Measurements from ENCODE around the gene AURKA.

AURKA gene

DNA sequence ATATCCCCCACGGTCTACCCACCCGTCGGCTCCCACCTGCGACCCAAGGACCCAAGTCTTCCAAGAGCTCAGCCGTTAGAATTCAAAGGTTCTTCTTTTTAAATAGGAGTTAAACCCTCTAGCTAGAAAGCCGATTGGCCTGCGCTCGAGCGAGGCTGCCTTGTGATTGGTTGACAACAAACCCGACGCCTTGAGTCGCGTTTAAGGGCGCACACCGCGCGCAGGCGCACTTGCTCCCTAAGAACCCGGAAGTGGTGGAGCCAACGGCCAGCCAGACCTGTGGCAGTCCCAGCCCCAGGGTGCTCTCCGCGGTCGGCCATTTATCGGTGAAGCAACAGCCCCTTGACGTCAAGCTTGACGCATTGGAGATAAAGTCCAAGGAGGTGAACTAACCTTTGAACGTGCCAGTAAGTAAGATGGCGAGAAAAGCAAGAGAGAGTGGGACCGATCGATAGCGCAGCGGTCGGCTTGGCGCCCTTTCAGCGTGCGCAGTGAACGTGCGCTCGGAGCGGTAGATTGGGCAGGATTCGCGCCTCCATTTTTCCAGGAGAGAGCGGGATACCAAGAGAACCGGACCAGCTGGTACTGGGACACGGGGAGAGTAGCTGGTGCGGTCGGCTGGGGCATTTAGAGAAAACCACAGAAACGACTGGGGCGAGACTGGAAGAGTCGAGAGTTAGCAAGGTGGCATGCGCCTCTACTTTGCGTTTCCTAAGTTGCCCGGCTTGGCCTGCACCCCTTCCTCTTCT lies at the start of gene AURKA, which contains the start of gene CSTF1:
TSS of gene AURKA (minus strand) at position 84 of the 749 bp plus-strand sequence. CDS start 4,018 bp downstream, outside the sequence.
TSS of gene CSTF1 (plus strand) at position 514 of the 749 bp plus-strand sequence. CDS start 2,908 bp downstream, outside the sequence.
- peak; percentile 94 to 95 for DNase-seq

DNA sequence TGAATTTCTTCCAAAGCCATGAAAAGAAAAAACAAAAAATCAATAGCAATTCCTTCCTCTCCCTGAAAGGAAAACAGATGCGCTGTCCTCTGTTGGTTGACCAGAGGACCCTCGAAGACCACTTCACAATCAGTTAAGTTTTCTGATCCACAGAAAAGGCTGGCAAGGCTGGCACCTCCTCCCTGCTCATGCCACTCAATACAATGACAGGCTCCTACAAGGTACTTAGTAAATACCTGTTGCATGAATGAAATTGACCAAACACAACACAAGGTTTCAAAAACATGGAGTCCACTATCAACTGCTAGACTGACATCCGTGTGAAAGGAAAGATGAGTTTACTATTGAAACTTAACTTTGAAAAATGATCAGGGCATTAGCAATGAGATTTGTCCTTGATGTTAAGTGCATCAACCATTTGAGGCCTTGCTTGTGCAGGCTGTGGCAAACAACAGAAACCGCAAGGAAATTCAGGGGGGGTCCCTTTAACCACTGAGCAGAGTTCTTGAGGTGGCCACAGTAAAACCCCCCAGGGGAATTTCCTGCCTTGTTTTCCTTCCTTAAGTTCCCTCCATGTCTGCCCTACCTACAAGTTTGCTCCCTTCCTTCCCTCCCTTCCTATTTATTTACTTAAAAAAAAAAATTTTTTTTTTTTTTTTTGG lies 48.5 kb upstream of the AURKA start:
- DNase-seq, result no peak

DNA sequence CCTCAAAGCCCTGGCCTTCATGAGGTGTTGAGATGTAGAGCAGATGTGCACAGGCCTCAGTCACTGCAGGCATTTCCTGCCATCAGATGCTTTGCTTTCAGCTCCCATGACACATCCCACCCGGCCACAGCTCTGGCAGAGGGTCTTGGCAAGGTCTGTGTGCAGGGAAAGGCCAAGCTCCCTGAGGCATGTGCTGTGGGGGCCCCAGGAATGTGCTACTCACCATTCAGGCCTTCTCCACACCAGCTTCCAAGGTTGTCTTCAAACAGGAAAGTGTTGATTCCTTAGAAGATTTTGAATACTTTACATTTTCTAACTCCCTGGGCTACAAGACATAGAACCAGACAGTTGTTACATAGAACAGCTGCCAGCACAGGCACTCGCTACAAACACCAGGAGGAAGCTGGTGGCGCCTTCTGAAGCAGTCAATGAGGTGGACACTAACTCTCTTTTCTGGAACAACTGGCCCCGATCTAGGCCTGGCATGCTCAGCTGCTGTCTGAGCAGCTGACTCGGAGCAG lies 47.8 kb upstream of the AURKA start:
- peak in 1 of 2 donors; percentile 7 for DNase-seq

GRCh38 chr20:56438284-56438683 lies 46.3 kb upstream of the AURKA start:
- DNase-seq, result no peak

- no peak for DNase-seq
Measured at GRCh38 chr20:56437196-56437960, 45.4 kb upstream of the AURKA start.

- DNase-seq, result no peak
Measured at GRCh38 chr20:56433880-56434255, 41.9 kb upstream of the AURKA start.

DNA sequence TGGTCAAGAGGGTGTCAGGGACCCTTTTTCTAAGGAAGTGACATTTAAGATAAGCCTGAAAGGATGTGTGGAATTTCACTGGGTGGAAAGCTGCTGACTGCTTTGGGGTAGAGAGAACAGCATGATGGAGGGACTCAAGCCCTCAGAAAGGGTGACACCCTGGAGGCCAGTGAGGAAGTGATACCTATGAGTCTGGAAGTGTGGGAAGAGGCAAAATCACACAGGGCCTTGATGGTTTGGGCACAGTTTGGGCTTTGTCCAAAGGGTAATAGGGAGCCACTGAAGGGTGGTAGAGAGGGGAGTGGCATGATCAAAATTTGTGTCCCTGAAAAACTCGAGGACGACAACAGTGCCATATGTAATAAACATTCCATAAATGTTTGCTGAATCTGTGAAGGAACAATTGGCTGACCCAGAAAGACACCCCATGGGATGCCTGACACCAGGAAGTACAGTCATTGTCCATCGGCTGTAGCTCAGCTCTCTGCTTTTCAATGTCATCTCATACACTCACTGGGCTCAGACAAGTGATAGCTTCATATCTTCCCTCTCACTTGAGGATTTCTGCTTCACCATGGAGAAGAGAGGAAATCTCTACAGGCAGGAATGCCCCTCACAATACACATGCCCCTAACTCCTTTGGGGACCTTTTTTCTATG lies 41.3 kb upstream of the AURKA start:
- no peak for DNase-seq

GRCh38 chr20:56431471-56431870 lies 39.5 kb upstream of the AURKA start:
- no peak for DNase-seq

- no peak for DNase-seq
Measured at GRCh38 chr20:56430957-56431356, 38.9 kb upstream of the AURKA start.

DNA sequence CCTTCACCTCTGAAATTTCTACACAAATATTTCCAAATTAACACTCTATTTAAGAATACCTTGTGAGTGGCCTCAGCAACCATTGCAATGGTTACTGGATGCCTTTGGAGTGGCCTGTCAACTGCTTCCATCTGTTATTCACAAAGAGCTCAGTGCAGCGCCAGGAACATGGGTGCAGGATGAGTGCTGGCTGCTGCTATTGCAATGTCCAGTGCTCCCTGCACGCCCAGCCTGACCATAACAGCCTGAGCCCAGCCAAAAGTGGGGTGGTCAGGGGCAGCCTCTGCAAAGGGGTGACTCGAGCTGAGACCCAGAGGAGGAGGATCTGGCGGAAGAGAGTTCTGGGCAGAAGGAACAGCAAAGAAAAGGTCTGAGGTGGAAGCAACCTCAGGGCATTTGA lies 38.4 kb upstream of the AURKA start:
- no peak for DNase-seq

DNA sequence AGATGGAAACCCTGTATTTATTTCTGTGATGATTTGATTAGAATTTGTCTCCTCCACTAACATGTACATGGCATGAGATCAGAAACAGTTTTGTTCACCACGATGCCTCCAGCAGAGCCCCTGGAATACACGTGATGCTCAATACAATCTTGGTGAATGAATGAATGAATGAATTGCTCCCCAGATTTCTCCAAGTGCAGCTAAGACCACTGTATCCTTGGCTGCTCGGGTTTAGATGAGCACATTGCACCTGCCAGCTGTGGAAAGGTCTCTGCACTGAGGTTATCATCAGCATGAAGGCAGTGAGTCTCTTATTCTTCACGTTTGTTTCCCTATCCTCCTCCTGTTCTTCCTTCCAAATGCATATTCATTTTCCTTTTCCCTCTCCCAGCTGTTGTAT lies 37.9 kb upstream of the AURKA start:
- DNase-seq, result no peak

DNA sequence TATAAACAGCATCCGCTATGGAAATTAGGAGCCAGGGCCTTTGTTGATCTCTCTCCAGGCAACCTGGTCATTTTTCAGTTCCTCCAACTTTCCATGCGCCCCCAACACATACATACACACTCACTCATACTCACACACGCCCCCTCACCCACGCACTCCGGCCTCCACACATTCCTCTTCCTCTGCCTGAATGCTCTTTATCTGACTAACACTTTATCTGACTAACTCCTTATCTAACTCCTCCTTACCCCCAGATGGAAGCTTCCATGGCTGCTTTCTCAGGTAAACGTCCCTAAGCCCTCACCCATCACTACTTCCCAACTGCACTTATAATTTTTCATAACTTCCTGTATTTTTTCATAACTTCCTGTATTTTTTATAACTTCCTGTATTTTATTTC lies 37.5 kb upstream of the AURKA start:
- no peak for DNase-seq

- DNase-seq, result no peak
Measured at GRCh38 chr20:56428881-56429280, 36.9 kb upstream of the AURKA start.

DNA sequence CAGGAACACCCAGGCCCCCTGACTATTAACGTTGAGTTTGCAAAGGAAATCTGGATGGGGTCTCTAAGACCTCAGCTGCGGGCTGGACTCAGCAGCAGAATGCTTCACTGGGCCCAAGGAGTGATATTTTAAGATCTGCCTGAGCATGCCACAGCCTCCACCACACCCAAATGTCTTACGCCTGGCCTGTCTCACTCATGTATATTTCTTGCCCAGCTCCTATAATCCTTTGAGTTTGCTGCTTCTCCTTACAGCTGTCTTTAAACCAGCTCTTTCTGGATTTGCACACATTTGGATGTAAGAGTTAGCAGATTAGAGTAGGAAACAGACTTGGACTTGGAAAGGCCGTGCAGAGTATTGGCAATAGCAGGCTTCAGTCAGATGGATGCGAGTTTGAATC lies 36.4 kb upstream of the AURKA start:
- DNase-seq, result no peak

GRCh38 chr20:56427797-56428196 lies 35.8 kb upstream of the AURKA start:
- no peak for DNase-seq

GRCh38 chr20:56426926-56427325 lies 34.9 kb upstream of the AURKA start:
- no peak for DNase-seq

- no peak for DNase-seq
Measured at GRCh38 chr20:56426026-56426425, 34.0 kb upstream of the AURKA start.

DNA sequence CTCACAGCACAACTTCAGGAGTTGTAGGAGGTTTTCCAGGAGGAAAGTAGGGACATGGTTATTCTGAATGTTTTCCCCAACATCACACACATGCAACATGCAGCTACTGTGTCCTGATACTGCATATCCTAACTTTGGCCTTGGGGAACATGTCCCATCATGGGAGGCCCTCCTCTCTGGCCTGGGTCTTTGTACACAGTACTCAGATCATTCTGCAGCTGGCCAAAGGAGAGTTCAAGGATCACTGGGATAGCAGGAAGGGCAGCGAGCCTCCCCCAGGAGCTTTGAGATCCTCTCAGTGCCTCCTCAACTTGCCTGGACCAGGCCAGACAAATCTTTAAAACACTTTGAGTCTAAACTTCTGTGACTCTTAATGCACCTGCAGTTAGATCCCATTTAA lies 32.9 kb upstream of the AURKA start:
- DNase-seq, result no peak

- no peak for DNase-seq
Measured at GRCh38 chr20:56423886-56424285, 31.9 kb upstream of the AURKA start.

DNA sequence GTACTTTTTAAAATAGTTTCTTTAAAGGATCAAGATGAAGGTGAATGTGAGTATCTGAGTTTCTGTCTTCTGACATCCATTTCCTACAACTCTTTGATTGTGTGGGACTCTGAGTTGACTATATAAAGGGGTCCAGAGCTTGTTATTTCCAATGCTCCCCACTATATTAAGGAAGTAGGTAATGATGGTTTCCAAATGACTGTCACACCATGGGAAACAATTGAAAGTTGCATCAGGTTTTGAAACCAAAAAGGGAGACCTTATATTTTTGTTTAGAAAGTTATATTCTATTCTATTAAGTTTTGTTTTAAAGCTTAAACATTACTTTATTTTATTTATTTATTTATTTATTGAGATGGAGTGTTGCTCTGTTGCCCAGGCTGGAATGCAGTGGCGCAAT lies 31.2 kb upstream of the AURKA start:
- DNase-seq, result no peak

DNA sequence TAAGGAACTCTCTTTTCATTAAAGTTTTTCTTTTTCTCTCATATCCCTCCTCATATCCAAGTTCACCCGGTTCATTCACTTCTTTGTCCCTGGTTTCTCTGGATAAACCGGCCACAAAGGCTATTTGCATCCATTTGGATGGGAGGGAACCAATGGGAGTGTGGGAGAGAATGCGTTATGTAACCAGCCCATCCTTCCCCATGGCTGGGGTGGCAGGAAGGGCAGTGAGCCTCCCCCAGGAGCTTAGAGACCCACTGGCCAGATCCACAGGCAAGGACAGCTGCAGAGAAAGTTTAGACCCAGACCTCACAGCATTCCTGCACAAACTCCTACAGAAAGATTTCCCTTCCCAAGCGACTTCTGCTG lies 30.8 kb upstream of the AURKA start:
- no peak for DNase-seq

DNA sequence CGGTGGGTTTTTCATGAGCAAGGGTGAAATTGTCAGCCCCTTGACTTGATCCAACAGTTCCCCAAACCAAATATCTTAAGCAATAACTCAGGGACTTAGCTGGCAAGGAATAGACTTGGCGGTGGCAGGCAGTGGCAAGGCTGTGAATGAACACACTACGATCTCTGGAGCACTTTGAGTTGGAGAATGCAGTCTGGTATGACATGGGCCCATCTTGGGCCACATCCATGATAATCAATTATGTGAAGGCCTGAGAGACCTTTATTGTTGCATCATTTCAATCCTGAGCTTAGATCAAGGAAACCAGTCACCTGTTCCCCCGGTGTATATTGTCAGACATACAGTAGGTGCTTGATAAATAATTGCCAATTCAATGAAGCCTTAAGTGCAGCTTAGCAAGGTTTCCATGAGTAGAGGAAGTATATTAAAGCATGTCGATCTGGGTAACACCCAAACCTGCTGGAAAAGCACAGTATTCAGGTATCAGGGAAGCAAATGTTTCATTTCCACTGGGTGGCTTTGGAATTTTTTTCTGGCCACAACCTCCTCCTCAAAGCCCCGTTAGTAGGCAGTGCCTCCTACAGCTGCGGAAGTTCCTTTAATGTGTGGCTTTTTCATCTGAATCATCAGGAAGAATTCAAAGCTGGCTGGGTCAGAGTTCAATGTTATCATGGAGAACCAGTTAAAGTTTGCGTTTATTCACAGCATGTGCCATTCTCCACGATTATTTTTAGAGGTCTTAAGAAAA lies 30.2 kb upstream of the AURKA start:
- DNase-seq, result peak in 1 of 2 donors; percentile 58
